ENCODE results near the gene PROP1.
"Not testable (repeated sequence)": the region's sequence is repeated elsewhere in the genome, so short reads cannot be mapped to it uniquely, and the experiment has no call there.

Gene PROP1

DNA sequence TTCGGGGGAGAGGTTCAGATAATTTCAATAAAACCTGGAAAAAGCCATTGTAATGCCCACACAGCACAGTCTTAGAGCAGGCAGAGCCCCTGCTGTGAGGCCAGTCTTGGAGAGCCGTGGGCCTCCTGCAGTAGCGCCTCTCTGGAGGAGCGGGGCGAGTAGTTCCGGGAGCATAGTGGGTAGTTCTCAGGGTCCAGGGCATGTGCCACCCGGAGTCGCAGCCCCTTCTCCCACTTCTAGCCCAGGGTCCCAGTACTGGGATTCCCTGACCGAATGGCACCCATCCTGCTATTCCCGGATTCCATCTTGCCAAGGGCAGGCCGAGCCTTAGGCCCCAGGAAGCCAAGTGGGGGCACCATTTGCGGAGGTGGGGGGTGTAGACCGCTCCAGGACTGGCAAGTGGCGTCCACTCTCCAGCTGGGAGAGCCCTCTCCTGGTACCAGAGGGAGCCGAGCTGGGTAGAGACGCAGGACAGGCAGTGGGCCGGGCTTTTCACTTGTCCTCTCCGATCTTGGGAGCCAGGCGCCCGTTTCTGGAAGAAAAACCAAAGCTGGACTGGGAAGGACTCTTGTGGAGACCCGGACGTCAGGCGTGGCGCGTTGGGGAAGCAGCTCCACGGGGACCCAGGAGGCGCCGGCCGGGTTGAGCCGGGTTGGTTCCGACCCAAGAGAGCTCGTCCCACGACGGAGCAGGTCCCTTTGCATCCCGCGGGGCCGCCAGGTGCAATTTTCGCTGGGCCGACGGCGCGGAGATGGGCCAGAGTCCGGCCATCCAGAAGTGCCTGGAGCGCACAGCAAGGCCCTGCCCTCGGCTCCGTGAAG, 12.1 kb downstream of the PROP1 start:
- intact Hi-C loops (cut with DNase I): no loop called here
- DNase-seq: no peak

DNA sequence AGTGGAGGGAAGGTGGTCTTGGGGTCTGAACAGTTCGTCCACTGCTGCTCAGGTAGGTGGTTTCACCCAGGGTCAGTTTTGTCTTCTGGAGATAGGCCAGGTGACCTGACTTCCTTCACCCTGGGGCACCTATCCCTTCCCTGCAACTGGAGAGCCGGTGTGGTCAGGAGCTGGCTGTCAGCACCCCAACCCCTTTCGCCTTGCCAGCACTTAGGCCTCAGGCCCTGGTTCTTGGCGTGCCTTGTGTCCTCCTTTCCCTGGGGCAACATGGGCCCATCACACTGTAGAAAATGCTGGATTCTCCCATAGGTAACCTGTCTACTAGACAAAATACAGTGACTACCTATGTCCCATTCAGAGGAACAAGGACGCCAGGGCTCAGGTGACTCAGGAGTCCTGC, 13.1 kb downstream of the PROP1 start:
- intact Hi-C loops (cut with DNase I): no loop called here
- no peak for DNase-seq

DNA sequence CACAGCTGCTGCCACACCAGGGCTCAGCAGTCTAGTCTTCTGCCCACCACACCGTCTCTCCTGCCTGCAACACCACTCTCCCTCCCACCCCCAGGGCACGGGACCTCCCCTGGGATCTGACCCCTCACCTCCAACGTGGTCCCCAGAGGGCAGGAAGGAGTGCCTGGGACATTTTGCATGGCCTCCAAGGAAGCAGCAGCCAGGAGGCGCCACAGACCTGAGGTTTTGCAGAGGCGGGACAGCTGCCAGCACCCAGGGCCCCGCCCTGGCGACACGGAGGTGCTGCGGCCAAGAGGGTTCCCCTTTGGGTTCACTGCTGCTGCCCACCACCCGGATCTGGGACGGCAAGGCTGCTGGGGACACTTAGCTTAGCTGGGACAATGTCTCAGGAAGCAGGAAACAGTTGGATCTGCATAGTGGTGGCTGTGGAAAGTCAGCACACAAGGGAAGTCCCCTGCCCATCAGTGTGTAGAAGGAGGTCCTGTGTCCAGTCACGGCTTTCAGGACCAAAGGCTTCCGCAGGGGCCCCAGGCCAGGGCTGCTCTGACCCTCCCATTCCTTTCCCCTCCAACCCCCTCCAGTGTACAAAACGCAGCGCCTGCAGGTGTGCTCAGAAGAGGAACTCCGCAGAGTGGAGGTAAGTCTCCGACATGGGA, 13.8 kb downstream of the PROP1 start:
- intact Hi-C loops (cut with DNase I): no loop called here
- DNase-seq: no peak

DNA sequence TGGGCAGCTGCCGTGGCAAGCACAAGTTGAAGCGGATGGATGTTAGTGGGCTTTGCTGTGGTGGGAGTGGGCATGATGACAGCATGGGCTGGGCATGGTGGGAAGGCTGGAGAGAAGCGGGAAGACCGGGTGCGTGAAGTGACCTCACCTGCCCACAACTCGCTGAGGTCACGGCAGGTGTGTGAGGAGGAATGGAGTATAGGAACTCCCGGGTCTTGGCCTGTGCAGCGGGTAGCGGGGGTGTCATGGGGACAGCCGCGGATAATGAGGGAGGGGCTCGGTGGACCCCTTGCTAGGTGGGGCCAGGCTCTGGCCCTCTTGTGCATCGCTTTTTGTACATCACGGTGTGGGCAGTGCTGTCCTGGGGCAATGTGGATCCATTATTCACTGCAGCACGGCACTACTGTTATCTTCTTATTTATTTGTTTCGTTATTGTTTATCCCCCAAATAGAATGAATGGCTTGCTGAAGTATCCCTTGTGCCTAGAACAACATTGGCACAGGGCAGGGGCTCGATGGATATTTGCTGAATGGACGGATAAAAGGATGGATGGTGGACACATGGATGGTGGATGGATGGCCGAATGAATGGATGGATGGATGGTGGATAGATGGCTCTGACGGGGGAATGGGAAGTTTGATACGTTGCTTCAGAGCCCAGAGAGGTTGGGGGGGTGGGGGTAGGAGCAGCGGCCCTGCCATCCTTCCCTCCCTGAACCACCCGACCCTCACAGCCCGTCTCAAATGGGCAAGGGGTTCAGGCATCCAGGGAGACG, 14.6 kb downstream of the PROP1 start:
- intact Hi-C loops (cut with DNase I): no loop called here
- DNase-seq: no peak

DNA sequence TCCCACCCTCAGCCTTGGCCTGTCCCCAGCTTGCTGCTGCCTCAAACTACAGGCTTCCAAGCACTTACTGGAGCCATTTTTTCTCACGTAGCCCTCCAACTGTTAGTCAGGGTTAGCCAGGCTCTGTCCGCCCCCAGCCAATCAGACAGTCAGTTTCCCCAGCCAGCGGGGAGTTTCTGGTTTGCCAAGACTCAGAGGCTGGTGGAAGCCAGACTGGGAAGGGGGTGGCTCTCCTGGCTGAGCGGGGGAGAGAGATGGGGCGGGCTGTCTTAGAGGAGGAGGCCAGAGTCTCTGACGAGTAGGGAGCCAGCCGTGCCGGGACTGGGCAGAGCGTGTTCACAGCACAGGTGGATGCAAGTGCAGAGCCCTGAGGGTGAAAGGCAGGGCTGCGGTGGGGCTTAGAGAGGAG, 15.3 kb downstream of the PROP1 start:
- DNase-seq: peak in 21 of 42 donors; percentile 7 to 63 (median 25)
- intact Hi-C loops (cut with DNase I): no loop called here

DNA sequence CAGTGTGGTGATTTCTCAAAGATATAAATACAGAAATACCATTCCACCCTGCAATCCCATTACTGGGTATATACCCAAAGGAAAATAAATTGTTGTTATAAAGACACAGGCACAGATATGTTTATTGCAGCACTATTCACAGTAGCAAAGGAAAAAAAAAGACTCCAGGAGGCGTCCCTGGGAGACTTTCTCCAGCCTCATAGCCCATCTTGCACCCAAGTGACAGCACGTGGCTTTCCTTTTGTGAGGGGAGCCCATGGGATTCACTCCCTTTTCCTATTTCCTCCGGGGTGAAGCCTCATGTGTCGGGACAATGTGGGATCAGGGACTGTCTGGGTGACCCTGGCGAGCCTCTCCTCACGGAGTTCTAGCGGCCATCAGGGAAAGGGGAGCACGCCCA, 18.4 kb downstream of the PROP1 start:
- DNase-seq; intact Hi-C loops (cut with DNase I): not testable (repeated sequence)

DNA sequence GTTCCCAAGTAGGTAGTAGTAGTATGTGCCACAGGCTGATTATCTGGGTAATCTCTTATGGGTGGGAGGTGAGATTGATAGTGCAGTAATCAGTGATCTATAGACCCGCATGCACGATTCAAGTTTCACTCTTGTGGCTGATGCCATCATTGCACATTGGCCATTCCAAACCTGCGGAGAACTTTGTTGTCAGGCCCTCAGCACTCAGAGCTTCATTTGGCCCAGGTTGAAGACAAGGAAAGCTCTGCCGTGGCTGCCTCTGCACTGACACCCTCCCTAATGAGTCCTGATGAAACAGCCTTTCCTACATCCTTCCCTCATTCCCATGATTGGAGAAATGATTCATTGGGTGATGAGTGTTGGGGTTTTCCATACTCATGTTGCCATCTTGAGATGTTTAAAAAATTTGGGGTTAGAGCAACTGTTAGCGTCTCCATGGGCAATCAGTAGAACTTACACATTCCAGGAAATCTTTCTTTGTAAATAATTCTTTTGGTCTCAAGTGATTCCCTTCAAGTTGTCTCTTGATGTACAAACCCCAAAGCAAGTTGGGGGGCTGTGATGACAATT, 22.9 kb downstream of the PROP1 start:
- intact Hi-C loops (cut with DNase I): no loop called here
- DNase-seq: no peak

DNA sequence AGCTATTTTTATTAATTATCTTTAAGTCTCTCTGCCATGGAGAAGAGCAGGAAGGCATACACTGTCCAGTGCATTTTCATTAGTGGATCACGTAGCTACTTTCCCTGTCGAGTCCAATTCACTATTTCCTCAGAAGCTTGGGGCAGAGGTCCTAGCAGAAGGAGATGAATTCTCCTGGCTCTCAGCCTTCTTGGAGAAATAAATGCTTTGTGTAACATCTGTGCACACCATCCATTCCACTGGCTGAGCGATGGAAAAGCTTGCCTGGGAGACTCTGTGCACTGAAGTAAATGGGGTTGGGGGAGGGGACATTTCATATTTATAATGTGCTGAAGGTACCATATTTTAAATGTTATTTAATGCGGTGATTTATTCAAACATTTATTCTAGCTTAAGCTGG, 23.4 kb downstream of the PROP1 start:
- intact Hi-C loops (cut with DNase I): no loop called here
- no peak for DNase-seq

DNA sequence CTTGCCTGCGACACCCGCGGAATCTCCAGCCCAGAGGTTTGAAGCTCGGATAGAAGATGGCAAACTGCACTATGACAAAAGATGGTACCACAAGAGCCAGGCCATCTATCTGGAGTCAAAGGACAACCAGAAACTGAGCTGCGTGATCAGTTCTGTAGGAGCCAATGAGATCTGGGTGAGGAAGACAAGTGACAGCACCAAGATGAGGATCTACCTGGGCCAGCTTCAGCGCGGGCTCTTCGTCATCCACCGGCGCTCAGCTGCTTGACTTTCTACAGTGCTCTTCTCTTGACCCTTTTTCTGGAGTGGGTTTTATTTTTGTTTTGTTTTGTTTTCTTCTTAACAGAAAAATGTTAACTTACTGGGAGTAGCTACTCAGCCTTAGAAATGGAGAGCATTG, 24.0 kb downstream of the PROP1 start:
- DNase-seq; intact Hi-C loops (cut with DNase I): not testable (repeated sequence)

DNA sequence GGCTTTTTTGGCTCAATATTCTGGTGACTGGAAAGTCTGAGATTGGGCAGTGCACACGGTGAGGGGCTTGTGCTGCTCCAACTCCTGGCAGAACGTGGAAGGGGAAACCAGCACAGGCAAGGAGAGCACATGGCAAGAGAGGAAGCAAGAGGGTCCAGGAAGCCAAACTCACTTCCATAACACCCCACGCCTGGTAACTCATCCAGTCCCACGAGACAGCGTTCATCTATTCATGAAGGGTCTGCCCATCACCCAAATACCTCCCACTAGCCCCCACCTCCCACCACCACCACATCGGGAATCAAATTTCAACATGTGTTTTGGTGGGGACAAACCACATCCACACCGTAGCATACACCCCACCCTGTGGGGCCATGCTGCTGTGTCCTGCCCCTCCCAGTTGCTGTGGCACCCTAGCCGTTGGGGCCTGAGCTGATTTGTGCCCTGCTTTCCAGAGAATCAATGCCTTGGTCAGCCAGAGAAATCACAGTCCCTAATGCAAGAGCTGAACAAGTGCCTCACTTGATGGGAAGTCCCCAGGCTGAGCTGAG, 27.3 kb downstream of the PROP1 start:
- intact Hi-C loops (cut with DNase I): no loop called here
- DNase-seq: no peak

DNA sequence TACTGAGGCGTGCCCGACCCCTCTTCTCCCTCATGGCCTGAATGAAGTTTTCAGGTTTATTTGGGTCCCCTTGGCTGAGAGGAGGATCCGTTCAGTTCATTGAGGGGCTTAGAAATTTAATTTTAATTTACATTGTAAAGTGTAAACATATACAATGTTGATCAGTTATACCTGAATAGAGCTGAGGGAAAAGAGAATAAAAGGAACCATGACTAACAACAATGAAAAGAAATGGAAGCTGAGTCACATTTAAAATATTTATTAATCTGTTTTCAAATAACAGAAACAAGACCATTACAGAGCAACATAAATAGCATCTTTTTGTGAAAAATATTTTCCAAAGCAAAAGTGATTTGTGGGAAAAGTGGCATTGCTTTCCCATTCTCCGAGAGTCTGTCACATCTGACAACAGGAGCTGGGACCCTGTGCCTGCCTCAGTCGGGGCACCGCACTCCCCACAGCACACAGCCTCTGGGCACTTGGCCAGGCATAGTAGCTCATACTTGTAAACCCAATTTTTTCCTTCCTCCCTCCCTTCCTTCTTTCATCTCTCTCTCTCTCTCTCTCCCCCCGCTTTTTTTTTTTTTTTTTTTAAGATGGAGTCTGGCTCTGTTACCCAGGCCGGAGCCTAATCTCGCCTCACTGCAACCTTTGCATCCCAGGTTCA, 28.7 kb downstream of the PROP1 start:
- DNase-seq: no peak

DNA sequence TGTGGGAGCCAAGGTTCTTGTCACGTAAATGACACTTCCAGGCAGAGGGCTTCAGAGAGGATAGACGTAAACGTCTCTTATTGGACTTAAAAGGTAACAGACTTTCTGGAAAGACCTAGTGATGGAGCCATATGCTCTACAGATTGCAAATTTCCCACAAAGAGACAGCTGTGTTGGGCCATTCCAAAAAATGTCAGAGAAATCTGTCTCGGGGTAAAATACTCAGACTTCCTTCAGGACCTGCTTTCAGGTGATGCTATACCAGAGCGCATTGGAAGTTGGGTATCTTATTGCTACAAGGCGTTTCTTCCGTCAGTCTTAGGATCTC, 29.2 kb downstream of the PROP1 start:
- intact Hi-C loops (cut with DNase I): no loop called here
- DNase-seq: no peak

More for the DNA sequence above, 28.7 kb downstream of the PROP1 start:
- intact Hi-C loops (cut with DNase I): no loop called here

DNA sequence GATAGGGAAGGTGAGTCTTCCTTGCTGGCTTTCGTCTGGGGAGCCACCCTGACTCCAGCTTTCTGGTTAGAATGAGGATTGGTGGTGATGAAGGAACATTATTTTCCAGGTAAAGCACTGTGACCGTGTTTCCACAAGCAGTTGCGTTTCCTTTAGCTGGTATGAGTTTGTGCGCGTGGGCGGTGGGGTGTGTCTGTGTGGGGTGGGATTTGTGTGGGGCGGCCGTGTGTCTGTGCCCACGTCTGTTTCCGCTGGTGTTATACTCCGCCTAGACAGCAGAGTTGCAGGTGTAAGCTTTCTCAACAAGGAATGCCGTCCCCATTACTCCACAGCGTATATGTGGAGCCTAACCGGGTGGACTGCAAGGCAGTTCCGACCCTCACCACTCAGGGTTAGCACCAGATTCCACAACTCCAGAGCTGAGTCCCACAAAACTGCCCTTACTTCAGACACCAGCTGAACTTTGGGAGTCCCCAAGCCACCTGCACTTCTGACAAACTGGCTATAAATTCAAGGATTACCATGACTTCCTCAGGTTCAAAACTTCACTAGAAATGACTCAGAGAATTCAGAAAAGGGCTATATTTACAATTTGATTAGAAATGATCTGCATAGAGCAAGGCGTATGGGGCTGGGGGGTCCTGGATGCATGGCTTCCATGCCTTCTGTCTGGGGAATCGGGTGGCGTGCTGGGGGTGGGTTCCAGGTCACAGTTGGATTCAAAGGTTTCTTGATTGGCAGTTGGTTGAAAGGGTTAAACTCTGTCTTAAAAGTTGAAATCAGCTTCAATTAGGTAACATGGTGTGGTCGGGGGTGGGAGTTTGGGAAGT, 29.8 kb downstream of the PROP1 start:
- peak in 5 of 42 donors; percentile 12 to 45 (median 40) for DNase-seq
- intact Hi-C loops (cut with DNase I): no loop called here

DNA sequence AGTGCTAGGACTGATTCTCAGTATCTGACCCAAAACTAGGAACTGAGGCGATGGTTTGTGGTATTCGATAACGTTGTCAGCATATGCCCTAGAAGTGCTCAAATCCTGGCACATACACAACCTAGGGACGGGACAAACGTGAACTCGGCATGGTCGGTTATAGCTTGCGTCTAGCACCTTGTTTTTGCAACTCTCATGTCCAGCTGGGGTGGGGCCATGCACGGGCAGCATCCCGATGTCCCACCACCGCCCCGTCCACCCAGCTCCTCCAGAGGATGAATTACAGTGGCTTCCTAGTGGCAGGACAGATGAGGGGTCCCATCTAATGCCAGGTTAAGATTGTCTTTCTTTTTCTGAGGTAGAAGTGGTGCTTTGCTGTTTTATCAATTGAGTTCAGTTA, 31.6 kb downstream of the PROP1 start:
- intact Hi-C loops (cut with DNase I): no loop called here
- no peak for DNase-seq

DNA sequence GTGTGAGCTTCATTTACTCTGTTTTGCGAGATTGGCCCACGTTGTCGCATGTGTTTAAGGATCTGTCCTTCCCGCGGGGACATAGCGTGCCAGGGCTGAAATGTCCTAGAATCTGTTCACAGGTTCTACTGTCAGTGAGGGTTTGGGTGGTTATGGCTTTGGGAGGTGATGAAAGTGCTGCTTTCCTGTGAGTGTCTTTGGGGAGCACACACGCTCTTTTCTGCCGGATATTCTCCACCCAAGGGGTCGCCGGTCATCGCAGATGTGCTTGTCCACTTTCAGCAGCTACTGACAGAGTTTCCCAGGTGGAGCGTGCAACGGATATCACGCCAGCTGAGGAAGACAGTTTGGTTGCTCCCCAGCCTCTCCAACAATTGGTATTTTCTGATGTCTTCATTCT, 32.1 kb downstream of the PROP1 start:
- intact Hi-C loops (cut with DNase I): no loop called here
- no peak for DNase-seq

DNA sequence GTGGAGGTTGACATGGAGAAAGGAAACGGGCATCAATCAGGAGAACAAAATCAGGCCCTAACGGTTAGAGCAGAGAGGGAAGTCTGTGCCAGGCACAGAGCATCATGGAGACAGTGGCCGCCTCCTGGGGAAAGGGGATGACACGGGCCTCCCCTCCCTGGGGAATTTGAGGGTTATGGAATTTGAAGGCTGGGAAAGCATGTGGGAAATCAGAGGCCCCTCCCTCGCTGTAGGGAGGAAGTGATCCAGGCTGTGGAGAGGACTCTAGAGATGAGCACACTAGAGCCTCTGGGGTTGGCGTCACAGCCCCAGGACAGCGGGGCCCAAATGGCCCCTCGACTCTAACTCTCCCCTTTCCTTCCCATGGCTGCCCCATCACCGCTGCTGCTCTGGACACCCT, 36.7 kb downstream of the PROP1 start:
- DNase-seq: no peak
- intact Hi-C loops (cut with DNase I): no loop called here

DNA sequence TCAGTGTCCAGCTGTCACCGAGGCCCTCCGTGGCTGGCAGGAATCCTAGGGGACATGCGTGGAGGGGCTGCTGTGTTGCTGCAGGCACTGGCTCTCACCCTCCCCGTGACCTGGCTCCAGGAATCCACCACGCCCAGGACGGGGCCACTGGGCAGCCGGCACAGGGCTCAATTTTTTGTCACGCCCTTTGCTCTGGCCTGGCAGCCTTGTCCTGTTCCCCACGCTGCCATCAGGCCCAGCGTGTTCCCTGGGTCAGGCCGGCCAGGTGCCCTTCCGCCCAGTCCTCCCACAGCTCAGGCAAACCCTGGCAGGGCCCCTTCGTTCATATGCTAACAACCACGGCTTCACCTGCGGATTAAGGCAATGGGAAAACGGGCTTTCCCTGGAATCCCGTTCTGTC, 37.3 kb downstream of the PROP1 start:
- intact Hi-C loops (cut with DNase I): no loop called here
- DNase-seq: no peak

DNA sequence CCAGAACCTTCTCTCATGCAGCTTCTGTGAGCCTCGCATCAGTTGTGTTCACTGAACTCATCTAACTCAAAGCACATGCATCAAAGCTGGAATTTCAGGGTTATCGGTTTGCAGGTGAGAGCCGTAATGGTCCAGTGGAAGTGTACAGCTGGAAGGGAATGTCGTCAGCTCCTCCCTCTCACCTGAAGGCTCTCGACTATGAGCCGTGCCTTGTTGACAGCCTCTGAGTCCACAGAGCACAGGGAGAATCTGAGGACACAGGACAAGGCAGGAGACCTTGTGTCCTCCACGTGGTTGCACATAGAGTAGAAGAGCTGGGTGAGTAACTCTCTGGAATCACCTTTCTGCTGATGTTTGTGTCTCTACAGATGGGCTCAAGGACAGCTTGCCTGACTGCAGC, 38.8 kb downstream of the PROP1 start:
- intact Hi-C loops (cut with DNase I): no loop called here
- no peak for DNase-seq

Data from head of caudate nucleus (tissue), 42 donors.